H1 (cell line): ENCODE measurements around the gene TACR2. TPM values are rescaled to one million over a fixed set of nuclear protein-coding genes. Genes with fewer than 3 reads are reported as not detected.

Experiments used
- CTCF ChIA-PET: fragments of 300-600 bp; sonication (Branson Sonifier 250); formaldehyde crosslinking; loops from one replicate; lab custom pipeline; 2021; ENCODE audit not compliant: partially characterized antibody; lab: Charles Lee
- POLR2A ChIA-PET: fragments of 300-600 bp; sonication (Branson Sonifier 250); formaldehyde crosslinking; loops from one replicate; lab custom pipeline; 2021; ENCODE audit warnings: inconsistent platforms; ENCODE audit not compliant: partially characterized antibody; lab: Charles Lee
- DNase-seq, 2 experiments: peaks; one replicate each; pipeline versions ENCODE4 v3.0.0 to v3.0.0-alpha.2; 2010 to 2022; ENCODE audit warnings: low spot score in 2 of 2, low read depth in 1 of 2, mixed read lengths in 1 of 2
- FAIRE-seq: peaks from 2 replicates; lab custom pipeline; 2011; peaks lifted over from hg19 to GRCh38; lab: Jason Lieb, UNC
- H2AFZ ChIP-seq: 2 replicates; pipeline ENCODE4 v1.8.1; 2012; ENCODE audit warnings: low read length, inconsistent platforms
- H2AK5ac ChIP-seq: 2 replicates; pipeline ENCODE4 v1.6.1; 2013; ENCODE audit warnings: low read depth, low read length
- H2BK120ac ChIP-seq: replicated peaks from 2 replicates; pipeline ENCODE3; 2013; ENCODE audit warnings: low read depth, low read length, inconsistent platforms
- H2BK12ac ChIP-seq: 2 replicates; pipeline ENCODE4 v1.6.1; 2013; ENCODE audit warnings: low read depth, low read length
- H2BK15ac ChIP-seq: 2 replicates; pipeline ENCODE4 v1.6.1; 2013; ENCODE audit warnings: low read length
- H2BK20ac ChIP-seq: 2 replicates; pipeline ENCODE4 v1.6.1; 2013; ENCODE audit warnings: low read length
- H2BK5ac ChIP-seq: 2 replicates; pipeline ENCODE4 v1.6.1; 2013; ENCODE audit warnings: low read depth, low read length
- H3K14ac ChIP-seq: 2 replicates; pipeline ENCODE4 v1.6.1; 2013; ENCODE audit warnings: inconsistent platforms; ENCODE audit not compliant: insufficient read length
- H3K18ac ChIP-seq: 2 replicates; pipeline ENCODE4 v1.6.1; 2013; ENCODE audit warnings: low read length; ENCODE audit errors: extremely low read depth
- H3K23ac ChIP-seq: 2 replicates; pipeline ENCODE4 v1.6.1; 2013; ENCODE audit warnings: inconsistent platforms; ENCODE audit not compliant: insufficient read length
- H3K23me2 ChIP-seq: 2 replicates; pipeline ENCODE4 v1.6.1; 2013; ENCODE audit warnings: low read depth, low read length
- H3K27ac ChIP-seq: 2 replicates; pipeline ENCODE4 v1.6.1; 2011; ENCODE audit warnings: low read depth, low read length, inconsistent platforms
- H3K27me3 ChIP-seq, 4 experiments: replicated peaks in 1 of 4; 1 replicate in 1 of 4; 2 replicates in 3 of 4; pipeline versions ENCODE4 v1.6.1 to v1.8.1; 2011 to 2013; ENCODE audit warnings: low read length in 3 of 4, mild to moderate bottlenecking in 3 of 4, inconsistent platforms in 2 of 4, mixed read lengths in 2 of 4, moderate library complexity in 1 of 4; ENCODE audit not compliant: control insufficient read depth in 3 of 4, insufficient read depth in 3 of 4; ENCODE audit errors: extremely low read depth in 1 of 4
- H3K36me3 ChIP-seq, 4 experiments: 2 replicates each; pipeline versions ENCODE4 v1.6.1 to v1.8.1; 2011 to 2013; ENCODE audit warnings: mild to moderate bottlenecking in 4 of 4, low read length in 3 of 4, moderate library complexity in 2 of 4, control low read depth in 1 of 4, inconsistent platforms in 1 of 4; ENCODE audit not compliant: insufficient read depth in 4 of 4, control insufficient read depth in 2 of 4
- H3K4ac ChIP-seq: replicated peaks from 2 replicates; pipeline ENCODE3; 2013; ENCODE audit warnings: low read length, low read depth, mixed read lengths, inconsistent platforms; ENCODE audit not compliant: insufficient read length
- H3K4me1 ChIP-seq, 4 experiments: replicated peaks in 1 of 4; 1 replicate in 1 of 4; 2 replicates in 3 of 4; pipeline versions ENCODE4 v1.6.1 to v1.8.1; 2011 to 2013; ENCODE audit warnings: low read length in 3 of 4, inconsistent platforms in 2 of 4, mixed read lengths in 1 of 4; ENCODE audit not compliant: insufficient read depth in 4 of 4, control insufficient read depth in 3 of 4
- H3K4me2 ChIP-seq, 2 experiments: 2 replicates each; pipeline versions ENCODE4 v1.6.1 to v1.8.1; 2011 to 2013; ENCODE audit warnings: low read depth in 2 of 2, low read length in 2 of 2, control low read depth in 1 of 2, inconsistent platforms in 1 of 2, mild to moderate bottlenecking in 1 of 2; ENCODE audit not compliant: insufficient read depth in 1 of 2
- H3K4me3 ChIP-seq, 4 experiments: fragments of 200-600, 300-600 bp in 1 of 4; sonication (generic), shearing (Covaris generic), sonication (Bioruptor Twin) in 1 of 4; 2 replicates each; pipeline versions ENCODE4 v1.5.1 to v1.8.1; 2011 to 2016; ENCODE audit warnings: low read length in 4 of 4, low read depth in 3 of 4, control low read depth in 2 of 4, inconsistent platforms in 2 of 4, mild to moderate bottlenecking in 2 of 4, mixed read lengths in 1 of 4, moderate library complexity in 1 of 4; ENCODE audit not compliant: insufficient read depth in 2 of 4; ENCODE audit errors: extremely low read depth in 1 of 4
- H3K56ac ChIP-seq: replicated peaks from 2 replicates; pipeline ENCODE3; 2013; ENCODE audit warnings: low read depth, mild to moderate bottlenecking, mixed read lengths, low read length, inconsistent platforms; ENCODE audit not compliant: insufficient read length
- H3K79me1 ChIP-seq: 2 replicates; pipeline ENCODE4 v1.6.1; 2013; ENCODE audit warnings: low read depth, low read length, control low read depth
- H3K79me2 ChIP-seq, 2 experiments: 2 replicates each; pipeline versions ENCODE4 v1.6.1 to v1.8.1; 2012 to 2013; ENCODE audit warnings: low read length in 2 of 2, mild to moderate bottlenecking in 2 of 2, inconsistent platforms in 1 of 2; ENCODE audit not compliant: insufficient read depth in 2 of 2, control insufficient read depth in 1 of 2
- H3K9ac ChIP-seq, 4 experiments: replicated peaks in 1 of 4; 1 replicate in 1 of 4; 2 replicates in 3 of 4; pipeline versions ENCODE4 v1.6.1 to v1.8.1; 2011 to 2013; ENCODE audit warnings: low read depth in 3 of 4, low read length in 3 of 4, control low read depth in 2 of 4, mild to moderate bottlenecking in 2 of 4, moderate library complexity in 2 of 4, inconsistent platforms in 1 of 4; ENCODE audit errors: extremely low read depth in 1 of 4
- H3K9me3 ChIP-seq, 2 experiments: 2 replicates each; pipeline versions ENCODE4 v1.6.1 to v1.8.1; 2012 to 2013; ENCODE audit warnings: mild to moderate bottlenecking in 2 of 2, moderate library complexity in 2 of 2, control low read depth in 1 of 2, inconsistent platforms in 1 of 2, low read depth in 1 of 2, low read length in 1 of 2, mixed read lengths in 1 of 2; ENCODE audit not compliant: insufficient read depth in 2 of 2
- H4K20me1 ChIP-seq, 2 experiments: replicated peaks in 1 of 2; 2 replicates each; pipeline versions ENCODE3 to v1.8.1; 2011 to 2013; ENCODE audit warnings: inconsistent platforms in 2 of 2, low read length in 2 of 2, mild to moderate bottlenecking in 1 of 2; ENCODE audit not compliant: insufficient read depth in 2 of 2, control insufficient read depth in 1 of 2
- H4K5ac ChIP-seq: 2 replicates; pipeline ENCODE4 v1.6.1; 2013; ENCODE audit warnings: low read length, low read depth, mixed read lengths, inconsistent platforms; ENCODE audit not compliant: insufficient read length
- H4K8ac ChIP-seq: 2 replicates; pipeline ENCODE4 v1.8.0; 2013; ENCODE audit warnings: mild to moderate bottlenecking, moderate library complexity, low read length, inconsistent platforms; ENCODE audit not compliant: insufficient read depth; ENCODE audit errors: extremely low read depth
- H4K91ac ChIP-seq: replicated peaks from 2 replicates; pipeline ENCODE3; 2013; ENCODE audit warnings: low read length, mixed read lengths, inconsistent platforms; ENCODE audit not compliant: insufficient read length
- ASH2L ChIP-seq: fragments of 200-600, 300-600 bp; sonication (generic); IDR thresholded peaks from one replicate; pipeline ENCODE4 v1.7.1; 2017; ENCODE audit warnings: low read length
- GABPA ChIP-seq: IDR thresholded peaks from 2 replicates; pipeline ENCODE4 v1.6.1; 2011; ENCODE audit warnings: mild to moderate bottlenecking, low read length, moderate library complexity, borderline replicate concordance; ENCODE audit not compliant: insufficient read depth
- JUN ChIP-seq: IDR thresholded peaks from 2 replicates; pipeline ENCODE4 v1.6.1; 2011; ENCODE audit warnings: low read depth, mild to moderate bottlenecking, improper control_type of control experiment, low read length
- POLR2A ChIP-seq, 2 experiments: IDR thresholded peaks; 1 replicate in 1 of 2; 2 replicates in 1 of 2; pipeline ENCODE4 v1.6.1; 2011; ENCODE audit warnings: low read depth in 2 of 2, low read length in 2 of 2, mild to moderate bottlenecking in 2 of 2; ENCODE audit errors: control extremely low read depth in 1 of 2
- RAD21 ChIP-seq, 2 experiments: IDR thresholded peaks in 1 of 2; conservative IDR thresholded peaks in 1 of 2; 2 replicates each; pipeline ENCODE4 v1.6.1; 2011; ENCODE audit warnings: low read depth in 2 of 2, low read length in 2 of 2, improper control_type of control experiment in 1 of 2, inconsistent platforms in 1 of 2, mild to moderate bottlenecking in 1 of 2, moderate library complexity in 1 of 2
- SP1 ChIP-seq: IDR thresholded peaks from 2 replicates; pipeline ENCODE4 v1.6.1; 2011; ENCODE audit warnings: low read depth, low read length
- ZNF274 ChIP-seq: IDR thresholded peaks from 2 replicates; pipeline ENCODE4 v1.7.0; 2012; ENCODE audit warnings: low read length, borderline replicate concordance; ENCODE audit errors: extremely low read depth
- WGBS, 2 experiments: shearing (Covaris generic) in 1 of 2; methylation state at CpG; one replicate each; pipeline versions ENCODE4 v1.1.6 to v1.1.7; 2013 to 2015; ENCODE audit warnings: low lambda C conversion rate in 2 of 2, mixed read lengths in 2 of 2, inconsistent platforms in 1 of 2, low coverage in 1 of 2, missing lambda C conversion rate in 1 of 2; ENCODE audit not compliant: insufficient replicate concordance in 2 of 2, insufficient coverage in 1 of 2, insufficient read length in 1 of 2; ENCODE audit errors: extremely low coverage in 1 of 2, missing lambda C conversion rate in 1 of 2; 5-methylcytosine and 5-hydroxymethylcytosine counted together
- polyA plus RNA-seq, 7 experiments: library from polyadenylated mRNA; depleted of rRNA in 3 of 7; stranded (reverse) in 5 of 7; unstranded in 2 of 7; fragments of >200 nt in 5 of 7; fragments of 200-250 nt in 2 of 7; gene quantifications; 1 replicate in 5 of 7; 2 replicates in 1 of 7; 4 replicates in 1 of 7; pipeline versions ENCODE4 v1.2.1 to v1.2.3, GENCODE V29; 2011 to 2013; ENCODE audit warnings: missing spikeins in 2 of 7, mixed read lengths in 2 of 7
- total RNA-seq: library from RNA; stranded (reverse); fragmentation: NEBNext Ultra II Directional; extraction: Animal tissue kit (Norgen Biotek cat#: 25700); gene quantifications from 2 replicates; pipeline ENCODE4 v1.2.1, GENCODE V29; 2021

The TACR2 gene
- total and polyA plus RNA-seq, 2 of the 8 experiments (the other 6 are each of a cell fraction or from before 2014, with no cell fraction given): 0.06 TPM; not detected in 1

DNA sequence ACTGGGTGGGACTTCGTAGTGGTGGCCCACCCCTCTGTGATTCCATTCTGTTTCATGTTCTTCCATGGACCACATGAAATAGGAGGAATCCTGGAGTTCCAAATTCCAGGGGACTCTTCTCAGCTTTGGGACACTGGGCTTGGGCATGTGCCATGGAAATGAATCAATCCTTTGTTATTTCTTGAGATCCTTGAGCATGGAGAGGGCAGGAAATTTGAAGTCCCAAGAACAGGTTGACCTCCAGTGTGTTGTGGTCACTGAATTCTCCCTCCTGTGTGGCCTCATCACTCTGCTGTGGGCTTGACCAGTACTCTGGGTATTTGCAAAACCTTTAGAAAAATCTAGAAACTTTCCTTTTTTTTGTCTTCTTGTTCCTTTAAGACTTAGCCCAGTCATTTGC lies 22.7 kb downstream of the TACR2 start:
- Histone ChIP-seq H2BK5ac (peak overlapping the region; percentile 26; the same call in 1 of the 2 replicates), H3K4ac (no peak overlapping the region), H4K20me1 (peaks cover 0 to 3% of the 10 kb centered on the region in 2 experiments), H4K91ac (no peak overlapping the region), H3K36me3 (peaks cover 8 to 36% (median 17%) of the 10 kb centered on the region in 4 experiments), H3K23ac (no peak overlapping the region), H3K4me2 (no peak overlapping the region), H3K4me3 (no peak overlapping the region), H3K14ac (no peak overlapping the region), H2BK15ac (no peak overlapping the region), H3K9ac (no peak overlapping the region), H4K5ac (no peak overlapping the region), H2AFZ (no peak overlapping the region), H3K56ac (no peak overlapping the region), H3K79me2 (no peaks in the 10 kb centered on the region), H3K18ac (no peak overlapping the region), H3K27ac (no peak overlapping the region), H3K9me3 (no peaks in the 10 kb centered on the region), H3K27me3 (no peaks in the 10 kb centered on the region), H4K8ac (no peak overlapping the region), H3K79me1 (0 out of 2 replicates have a peak, but pooled peaks cover 2% of the 10 kb centered on the region), H2BK120ac (no peak overlapping the region), H2BK12ac (no peak overlapping the region), H2BK20ac (no peak overlapping the region), H3K23me2 (no peaks in the 10 kb centered on the region), H2AK5ac (no peak overlapping the region), H3K4me1 (peaks cover 8 to 19% (median 14%) of the 10 kb centered on the region in 4 experiments)
- 100% methylated on average over 1 of the region's 1 CpG; no CpG with 5 or more reads in 1 of the 2 experiments for WGBS, 2 experiments
- DNase-seq (no peak), FAIRE-seq (no peak)
- POLR2A ChIA-PET: no interaction called here
- TF ChIP-seq RAD21 (IDR thresholded peaks at IDR 0.05 in 1 of 2, conservative IDR thresholded peaks at IDR 0.05 in 1 of 2; ENCODE audit: low read depth in 2 of 2, low read length in 2 of 2): no peak
- no peak for TF ChIP-seq JUN
- TF ChIP-seq GABPA: no peak
- TF ChIP-seq ZNF274: no peak
- TF ChIP-seq SP1: no peak
- no peak for TF ChIP-seq ASH2L
- no peak for TF ChIP-seq POLR2A (IDR thresholded peaks at IDR 0.05; ENCODE audit: control extremely low read depth in 1 of 2, low read depth in 2 of 2, low read length in 2 of 2)
- CTCF ChIA-PET: interaction anchor here (1.9 to 7.6 kb wide), 3 partner anchors 11 to 157 kb away, joined by 7 to 69 read pairs (median 50); no protein-coding TSS in a partner anchor
